HCT116 (cell line): ENCODE data around the gene ARL15. TPM values are rescaled to one million over a fixed set of nuclear protein-coding genes. Genes with fewer than 3 reads are reported as not detected.

ENCODE experiments used
- ATAC-seq: fragments of 200-7000 bp; cut with Tn5 transposase; 2 replicates; pipeline ENCODE4 v1.9.1; 2020; ENCODE audit warnings: mild to moderate bottlenecking, moderate library complexity
- BruUV-seq: library from RNA; stranded (reverse); fragments of 400-500 nt; replicated peaks from 2 replicates; lab custom pipeline; 2021; lab: Mats Ljungman, UMichigan
- CTCF ChIA-PET: fragments of 300-600 bp; sonication (Branson Sonifier 250); formaldehyde crosslinking; loops from one replicate; lab custom pipeline; 2021; ENCODE audit warnings: antibody characterized with exemption; lab: Charles Lee
- POLR2A ChIA-PET: fragments of 300-600, 350-600 bp; sonication (Branson Sonifier 250); formaldehyde crosslinking; loops from one replicate; lab custom pipeline; 2021; ENCODE audit warnings: antibody characterized with exemption; lab: Charles Lee
- RAD21 ChIA-PET, 2 experiments: fragments of 300-600 bp; sonication (Branson Sonifier 250); formaldehyde crosslinking; loops; one replicate each; lab custom pipeline; 2023; ENCODE audit warnings: low total read pairs in 2 of 2; ENCODE audit not compliant: uncharacterized antibody in 2 of 2, unreplicated experiment in 2 of 2, low non-redundant PET in 1 of 2; lab: Charles Lee
- DNase-seq: peaks from one replicate; pipeline ENCODE4 v3.0.0-alpha.2; 2010; ENCODE audit warnings: low read depth, low spot score
- H2AFZ ChIP-seq: fragments of 200-600 bp; shearing (Covaris generic), sonication (generic); 2 replicates; pipeline ENCODE4 v1.6.1; 2017; ENCODE audit warnings: low read depth, mixed run types, mixed read lengths, antibody characterized with exemption, low read length; ENCODE audit not compliant: poor library complexity, severe bottlenecking
- H3K27ac ChIP-seq: 2 replicates; pipeline ENCODE4 v1.5.1; 2012; ENCODE audit warnings: low read depth, low read length
- H3K27me3 ChIP-seq: fragments of 200-600 bp; sonication (generic); 2 replicates; pipeline ENCODE4 v1.6.1; 2016; ENCODE audit warnings: mixed run types, low read length, mixed read lengths; ENCODE audit not compliant: insufficient read depth
- H3K36me3 ChIP-seq, 2 experiments: fragments of 200-500 bp in 1 of 2; fragments of 200-600 bp in 1 of 2; sonication (Bioruptor generic) in 1 of 2; sonication (generic) in 1 of 2; 2 replicates each; pipeline versions ENCODE4 v1.5.1 to v1.6.1; 2014 to 2016; ENCODE audit warnings: low read length in 2 of 2, inconsistent platforms in 1 of 2, mixed read lengths in 1 of 2, mixed run types in 1 of 2; ENCODE audit not compliant: insufficient read depth in 2 of 2, control insufficient read depth in 1 of 2
- H3K4me1 ChIP-seq, 2 experiments: fragments of 200-600 bp in 1 of 2; sonication (generic) in 1 of 2; 2 replicates each; pipeline versions ENCODE4 v1.5.1 to v1.6.1; 2012 to 2017; ENCODE audit warnings: low read length in 2 of 2, inconsistent platforms in 1 of 2, mild to moderate bottlenecking in 1 of 2, mixed read lengths in 1 of 2, mixed run types in 1 of 2, moderate library complexity in 1 of 2; ENCODE audit not compliant: insufficient read depth in 2 of 2, control insufficient read depth in 1 of 2
- H3K4me2 ChIP-seq: fragments of 200-600 bp; sonication (generic); 2 replicates; pipeline ENCODE4 v1.6.1; 2017; ENCODE audit warnings: mixed run types, low read length, mixed read lengths
- H3K4me3 ChIP-seq, 2 experiments: fragments of 200-600 bp in 1 of 2; sonication (generic) in 1 of 2; replicated peaks in 1 of 2; 2 replicates each; pipeline ENCODE4 v1.5.1; 2011 to 2016; ENCODE audit warnings: low read length in 2 of 2, control low read depth in 1 of 2, low read depth in 1 of 2, mild to moderate bottlenecking in 1 of 2, mixed read lengths in 1 of 2, mixed run types in 1 of 2
- H3K79me2 ChIP-seq: fragments of 200-600 bp; sonication (generic); 2 replicates; pipeline ENCODE4 v1.6.1; 2017; ENCODE audit warnings: mild to moderate bottlenecking, mixed run types, low read length, moderate library complexity, mixed read lengths; ENCODE audit not compliant: insufficient read depth
- H3K9ac ChIP-seq: fragments of 200-600 bp; sonication (generic); 2 replicates; pipeline ENCODE4 v1.6.1; 2016; ENCODE audit warnings: low read length, mixed read lengths
- H3K9me2 ChIP-seq: fragments of 200-600 bp; sonication (generic), shearing (Covaris generic); 2 replicates; pipeline ENCODE4 v1.6.1; 2017; ENCODE audit warnings: mixed run types, mild to moderate bottlenecking, moderate library complexity; ENCODE audit not compliant: insufficient read depth
- H3K9me3 ChIP-seq, 2 experiments: fragments of 200-500 bp in 1 of 2; fragments of 200-600 bp in 1 of 2; sonication (Bioruptor generic) in 1 of 2; sonication (generic) in 1 of 2; 2 replicates each; pipeline ENCODE4 v1.6.1; 2014 to 2017; ENCODE audit warnings: low read length in 2 of 2, mixed read lengths in 2 of 2, inconsistent platforms in 1 of 2, low read depth in 1 of 2, mild to moderate bottlenecking in 1 of 2, mixed run types in 1 of 2, moderate library complexity in 1 of 2; ENCODE audit not compliant: control insufficient read depth in 1 of 2, insufficient read depth in 1 of 2
- H4K20me1 ChIP-seq: fragments of 200-600 bp; sonication (generic), shearing (Covaris generic); 2 replicates; pipeline ENCODE4 v1.6.1; 2017; ENCODE audit warnings: mixed run types, mild to moderate bottlenecking, moderate library complexity; ENCODE audit not compliant: insufficient read depth
- CBX3 ChIP-seq: IDR thresholded peaks from 2 replicates; pipeline ENCODE4 v1.6.1; 2012; ENCODE audit warnings: low read depth
- CEBPB ChIP-seq: IDR thresholded peaks from 2 replicates; pipeline ENCODE4 v1.6.1; 2012; ENCODE audit warnings: low read depth
- ELF1 ChIP-seq: IDR thresholded peaks from 2 replicates; pipeline ENCODE4 v1.6.1; 2012; ENCODE audit warnings: low read depth, borderline replicate concordance
- FOSL1 ChIP-seq: IDR thresholded peaks from 2 replicates; pipeline ENCODE4 v1.6.1; 2012; ENCODE audit warnings: low read depth
- JUND ChIP-seq: IDR thresholded peaks from 2 replicates; pipeline ENCODE4 v1.6.1; 2012
- POLR2A ChIP-seq: IDR thresholded peaks from 2 replicates; pipeline ENCODE4 v1.7.0; 2011; ENCODE audit warnings: borderline replicate concordance; ENCODE audit not compliant: insufficient read depth, insufficient read length; ENCODE audit errors: extremely low read depth
- POLR2AphosphoS5 ChIP-seq: IDR thresholded peaks from 2 replicates; pipeline ENCODE4 v1.6.1; 2011; ENCODE audit warnings: mild to moderate bottlenecking, low read depth, low read length, moderate library complexity
- RAD21 ChIP-seq: IDR thresholded peaks from 2 replicates; pipeline ENCODE4 v1.6.1; 2012; ENCODE audit warnings: low read depth, mild to moderate bottlenecking
- SIN3A ChIP-seq: IDR thresholded peaks from 2 replicates; pipeline ENCODE4 v1.6.1; 2012; ENCODE audit warnings: low read depth
- YY1 ChIP-seq: IDR thresholded peaks from 2 replicates; pipeline ENCODE4 v1.6.1; 2011; ENCODE audit warnings: low read length, low read depth, moderate library complexity, mild to moderate bottlenecking; ENCODE audit not compliant: insufficient replicate concordance; ENCODE audit errors: extremely low read depth
- ZFX ChIP-seq: fragments of 450-650 bp; IDR thresholded peaks from 2 replicates; pipeline ENCODE4 v1.6.1; 2017
- ZNF274 ChIP-seq: fragments of 200-500 bp; sonication (Bioruptor generic); IDR thresholded peaks from 2 replicates; pipeline ENCODE4 v1.6.1; 2014; ENCODE audit warnings: mild to moderate bottlenecking, low read depth, low read length, inconsistent platforms
- intact Hi-C: fragments of 100-400 bp; cut with micrococcal nuclease; formaldehyde crosslinking; loops from 2 replicates; pipeline ENCODE4 v1.10.0; 2022
- total RNA-seq: library from RNA; stranded (reverse); gene quantifications from one replicate; pipeline ENCODE4 v1.2.1, GENCODE V29; 2021; ENCODE audit not compliant: unreplicated experiment
- TF ChIP-seq, protein P1 (sequence below): IDR thresholded peaks from 2 replicates; pipeline ENCODE4 v1.6.1; 2012
- TF ChIP-seq, protein P2 (sequence below), 3 experiments: fragments of 200-600 bp in 1 of 3; sonication (generic) in 1 of 3; IDR thresholded peaks in 2 of 3; conservative IDR thresholded peaks in 1 of 3; 2 replicates each; pipeline ENCODE4 v1.5.1; 2012 to 2017; ENCODE audit warnings: low read depth in 2 of 3, low read length in 2 of 3, antibody characterized with exemption in 1 of 3, borderline replicate concordance in 1 of 3, control low read depth in 1 of 3, mild to moderate bottlenecking in 1 of 3, mixed read lengths in 1 of 3, mixed run types in 1 of 3, moderate library complexity in 1 of 3; ENCODE audit not compliant: insufficient read depth in 1 of 3
- TF ChIP-seq, protein P3 (sequence below): IDR thresholded peaks from 2 replicates; pipeline ENCODE4 v1.6.1; 2012
- TF ChIP-seq, protein P4 (sequence below): IDR thresholded peaks from 2 replicates; pipeline ENCODE4 v1.6.1; 2011; ENCODE audit warnings: mild to moderate bottlenecking, low read length, moderate library complexity; ENCODE audit not compliant: insufficient replicate concordance; ENCODE audit errors: extremely low read depth

ARL15 gene
- total RNA-seq, 1 experiment from 2014 or later: 15.0 TPM

DNA sequence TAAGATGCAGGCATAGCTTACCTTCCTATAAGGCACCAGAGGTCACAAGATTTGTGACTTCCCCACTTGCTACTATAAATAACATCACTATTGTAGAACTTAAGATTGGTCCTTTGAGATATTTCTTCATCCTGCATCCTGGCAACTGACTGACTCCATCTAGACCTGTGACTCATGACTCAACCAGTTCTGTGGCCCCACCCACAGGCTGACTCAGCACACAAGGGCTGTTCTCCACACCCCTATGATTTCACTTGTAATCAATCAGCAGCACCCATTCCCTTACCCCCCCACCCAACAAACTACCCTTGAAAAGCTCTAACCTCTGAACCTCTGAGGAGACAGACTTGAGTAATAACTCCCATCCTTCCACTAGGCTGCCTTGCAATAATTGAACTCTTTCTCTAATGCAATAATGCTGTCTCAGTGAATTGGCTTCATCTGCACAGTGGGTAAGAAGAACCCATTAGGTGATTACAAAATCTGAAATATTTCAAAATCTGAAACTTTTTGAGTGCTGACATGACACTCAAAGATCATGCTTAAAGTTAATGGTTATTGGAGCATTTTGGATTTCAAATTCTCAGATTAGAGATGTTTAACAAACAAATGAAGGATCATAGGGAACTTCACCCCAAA is 296.7 kb downstream of the ARL15 start:
- Histone ChIP-seq H4K20me1 (no peaks in the 10 kb centered on the region), H3K27ac (no peak overlapping the region), H3K9me2 (no peaks in the 10 kb centered on the region), H3K9ac (no peak overlapping the region), H3K4me1 (peaks cover 0 to 8% of the 10 kb centered on the region in 2 experiments; a peak in 2 of 4 replicates)
- RAD21 ChIA-PET: no interaction called here
- peak; percentile 27 for DNase-seq
- TF ChIP-seq POLR2AphosphoS5 (no peak), FOSL1 (peak; percentile 43), ZNF274 (no peak), JUND (0 out of 2 replicates have a peak, but pooled peaks have one; percentile 26)
- TF ChIP-seq, protein P1, sequence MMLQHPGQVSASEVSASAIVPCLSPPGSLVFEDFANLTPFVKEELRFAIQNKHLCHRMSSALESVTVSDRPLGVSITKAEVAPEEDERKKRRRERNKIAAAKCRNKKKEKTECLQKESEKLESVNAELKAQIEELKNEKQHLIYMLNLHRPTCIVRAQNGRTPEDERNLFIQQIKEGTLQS: no peak
- TF ChIP-seq, all 23 proteins: peak for 2
- ChIA-PET POLR2A (no interaction called here), CTCF (no interaction called here)
- BruUV-seq: no TSS peak
- H2AFZ ChIP-seq: no peak overlapping the region
- no peaks in the 10 kb centered on the region for H3K36me3 ChIP-seq
- intact Hi-C loops: no loop called here
- no peak overlapping the region for H3K4me2 ChIP-seq
- peak; percentile 67 for ATAC-seq
- H3K79me2 ChIP-seq: no peaks in the 10 kb centered on the region
- no peaks in the 10 kb centered on the region for H3K27me3 ChIP-seq
- no peak overlapping the region for H3K4me3 ChIP-seq
- H3K9me3 ChIP-seq: peaks cover 0 to 9% of the 10 kb centered on the region in 2 experiments; a peak in 1 of 4 replicates

DNA sequence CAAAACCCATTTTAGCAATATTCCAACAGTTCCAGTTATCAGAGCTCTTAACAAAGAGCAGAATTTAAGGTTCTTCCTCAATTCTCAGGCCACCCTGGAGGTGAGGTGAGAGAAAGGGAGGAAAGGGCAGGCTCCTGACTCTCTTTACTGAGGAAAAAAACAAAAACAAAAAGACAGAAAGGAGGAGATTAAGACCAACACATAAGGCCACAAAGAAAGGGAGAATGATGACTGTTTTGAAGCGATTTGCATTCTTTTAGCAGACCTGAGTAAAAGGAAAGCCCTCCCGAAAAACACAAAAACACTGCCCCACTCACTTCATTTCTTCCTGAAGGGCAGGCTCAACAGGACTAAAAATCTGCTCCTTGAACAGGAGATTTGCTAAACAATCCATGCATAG is 300.5 kb downstream of the ARL15 start:
- no peak for DNase-seq
- H2AFZ ChIP-seq: no peak overlapping the region
- CTCF ChIA-PET: interaction anchor here (0.5 kb wide), 1 partner anchor 32 kb away, joined by 3 read pairs; no protein-coding TSS in a partner anchor
- RAD21 ChIA-PET: no interaction called here
- H3K79me2 ChIP-seq: no peaks in the 10 kb centered on the region
- no peak overlapping the region for H3K27ac ChIP-seq
- H3K4me1 ChIP-seq: peaks cover 0 to 8% of the 10 kb centered on the region in 2 experiments; a peak in 2 of 4 replicates
- H3K27me3 ChIP-seq: no peaks in the 10 kb centered on the region
- POLR2A ChIA-PET: no interaction called here
- no peaks in the 10 kb centered on the region for H3K9me2 ChIP-seq
- peaks cover 0 to 9% of the 10 kb centered on the region in 2 experiments; a peak in 1 of 4 replicates for H3K9me3 ChIP-seq
- H3K36me3 ChIP-seq: no peaks in the 10 kb centered on the region
- no peak overlapping the region for H3K4me2 ChIP-seq
- H3K4me3 ChIP-seq: no peak overlapping the region
- intact Hi-C loops: no loop called here
- ATAC-seq: no peak
- no peak overlapping the region for H3K9ac ChIP-seq
- no TSS peak for BruUV-seq
- H4K20me1 ChIP-seq: no peaks in the 10 kb centered on the region
- TF ChIP-seq, protein P2, sequence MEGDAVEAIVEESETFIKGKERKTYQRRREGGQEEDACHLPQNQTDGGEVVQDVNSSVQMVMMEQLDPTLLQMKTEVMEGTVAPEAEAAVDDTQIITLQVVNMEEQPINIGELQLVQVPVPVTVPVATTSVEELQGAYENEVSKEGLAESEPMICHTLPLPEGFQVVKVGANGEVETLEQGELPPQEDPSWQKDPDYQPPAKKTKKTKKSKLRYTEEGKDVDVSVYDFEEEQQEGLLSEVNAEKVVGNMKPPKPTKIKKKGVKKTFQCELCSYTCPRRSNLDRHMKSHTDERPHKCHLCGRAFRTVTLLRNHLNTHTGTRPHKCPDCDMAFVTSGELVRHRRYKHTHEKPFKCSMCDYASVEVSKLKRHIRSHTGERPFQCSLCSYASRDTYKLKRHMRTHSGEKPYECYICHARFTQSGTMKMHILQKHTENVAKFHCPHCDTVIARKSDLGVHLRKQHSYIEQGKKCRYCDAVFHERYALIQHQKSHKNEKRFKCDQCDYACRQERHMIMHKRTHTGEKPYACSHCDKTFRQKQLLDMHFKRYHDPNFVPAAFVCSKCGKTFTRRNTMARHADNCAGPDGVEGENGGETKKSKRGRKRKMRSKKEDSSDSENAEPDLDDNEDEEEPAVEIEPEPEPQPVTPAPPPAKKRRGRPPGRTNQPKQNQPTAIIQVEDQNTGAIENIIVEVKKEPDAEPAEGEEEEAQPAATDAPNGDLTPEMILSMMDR (IDR thresholded peaks at IDR 0.05 in 2 of 3, conservative IDR thresholded peaks at IDR 0.05 in 1 of 3; ENCODE audit: borderline replicate concordance in 1 of 3, insufficient read depth in 1 of 3, low read depth in 2 of 3, low read length in 2 of 3): no peak
- TF ChIP-seq FOSL1 (no peak), CEBPB (no peak), ZNF274 (no peak), ELF1 (no peak), SIN3A (no peak), YY1 (no peak), POLR2A (no peak), RAD21 (no peak), ZFX (no peak), CBX3 (no peak)
- TF ChIP-seq, protein P1: no peak
- TF ChIP-seq, protein P3, sequence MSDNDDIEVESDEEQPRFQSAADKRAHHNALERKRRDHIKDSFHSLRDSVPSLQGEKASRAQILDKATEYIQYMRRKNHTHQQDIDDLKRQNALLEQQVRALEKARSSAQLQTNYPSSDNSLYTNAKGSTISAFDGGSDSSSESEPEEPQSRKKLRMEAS: no peak
- TF ChIP-seq, protein P4, sequence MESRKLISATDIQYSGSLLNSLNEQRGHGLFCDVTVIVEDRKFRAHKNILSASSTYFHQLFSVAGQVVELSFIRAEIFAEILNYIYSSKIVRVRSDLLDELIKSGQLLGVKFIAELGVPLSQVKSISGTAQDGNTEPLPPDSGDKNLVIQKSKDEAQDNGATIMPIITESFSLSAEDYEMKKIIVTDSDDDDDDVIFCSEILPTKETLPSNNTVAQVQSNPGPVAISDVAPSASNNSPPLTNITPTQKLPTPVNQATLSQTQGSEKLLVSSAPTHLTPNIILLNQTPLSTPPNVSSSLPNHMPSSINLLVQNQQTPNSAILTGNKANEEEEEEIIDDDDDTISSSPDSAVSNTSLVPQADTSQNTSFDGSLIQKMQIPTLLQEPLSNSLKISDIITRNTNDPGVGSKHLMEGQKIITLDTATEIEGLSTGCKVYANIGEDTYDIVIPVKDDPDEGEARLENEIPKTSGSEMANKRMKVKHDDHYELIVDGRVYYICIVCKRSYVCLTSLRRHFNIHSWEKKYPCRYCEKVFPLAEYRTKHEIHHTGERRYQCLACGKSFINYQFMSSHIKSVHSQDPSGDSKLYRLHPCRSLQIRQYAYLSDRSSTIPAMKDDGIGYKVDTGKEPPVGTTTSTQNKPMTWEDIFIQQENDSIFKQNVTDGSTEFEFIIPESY: no peak
